H7 (cell line): Measurements from ENCODE around the gene TMEM182. TPM values are rescaled to one million over a fixed set of nuclear protein-coding genes. Genes with fewer than 3 reads are reported as not detected.

Experiments
- DNase-seq: peaks from one replicate; pipeline ENCODE4 v3.0.0; 2012
- H3K27me3 ChIP-seq: 2 replicates; pipeline ENCODE4 v1.6.0; 2011; ENCODE audit warnings: mild to moderate bottlenecking, low read length; ENCODE audit not compliant: control insufficient read depth, insufficient read depth
- H3K36me3 ChIP-seq: replicated peaks from 2 replicates; pipeline ENCODE4 v1.5.1; 2011; ENCODE audit warnings: low read length; ENCODE audit not compliant: control insufficient read depth, insufficient read depth
- H3K4me3 ChIP-seq: 2 replicates; pipeline ENCODE4 v1.5.1; 2011; ENCODE audit warnings: low read depth, mild to moderate bottlenecking, control low read depth, low read length, moderate library complexity; ENCODE audit not compliant: insufficient read depth
- total RNA-seq: library from RNA; depleted of rRNA; stranded (reverse); fragments of >200 nt; shearing (Covaris generic); gene quantifications from 2 replicates; pipeline ENCODE4 v1.2.3, GENCODE V29; 2014

TMEM182 gene
- total RNA-seq, 1 experiment from 2014 or later: 3.0 TPM

- no peak for DNase-seq
- Histone ChIP-seq H3K4me3 (no peak overlapping the region), H3K27me3 (no peaks in the 10 kb centered on the region), H3K36me3 (no peaks in the 10 kb centered on the region)
Measured at GRCh38 chr2:102782933-102783332, 21.1 kb downstream of the TMEM182 start.

DNA sequence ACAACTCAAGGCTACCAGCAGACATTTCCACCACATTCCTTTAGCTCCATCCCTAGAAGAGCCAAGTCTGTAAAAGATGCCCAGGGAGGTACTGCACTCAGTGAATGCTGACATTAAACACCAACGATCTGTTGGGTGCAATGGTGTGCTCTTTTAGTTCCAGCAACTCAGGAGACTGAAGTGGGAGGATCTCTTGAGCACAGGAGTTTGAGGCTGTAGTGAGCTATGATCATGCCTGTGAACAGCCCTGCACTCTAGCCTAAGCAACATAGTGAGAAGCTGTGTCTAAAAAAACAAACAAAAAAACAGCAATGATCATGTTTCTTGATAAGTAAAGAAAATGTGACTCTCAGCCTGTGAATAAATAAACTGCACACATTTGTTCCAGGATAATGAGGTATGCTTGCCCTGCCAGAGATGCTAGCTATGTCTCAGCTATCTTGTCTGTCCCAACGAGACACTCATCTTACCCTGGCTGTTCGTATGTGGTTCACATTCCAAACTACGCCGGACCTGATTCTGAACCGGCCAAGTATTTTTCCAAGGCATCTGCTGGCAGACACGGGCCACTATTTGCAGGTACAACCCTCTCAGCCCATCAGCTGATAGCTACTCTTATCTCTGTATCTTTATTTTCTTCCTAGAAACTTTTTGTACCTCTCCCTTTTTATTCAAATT, 21.8 kb downstream of the TMEM182 start:
- no peak for DNase-seq
- Histone ChIP-seq H3K27me3 (no peaks in the 10 kb centered on the region), H3K4me3 (no peak overlapping the region), H3K36me3 (no peaks in the 10 kb centered on the region)

DNA sequence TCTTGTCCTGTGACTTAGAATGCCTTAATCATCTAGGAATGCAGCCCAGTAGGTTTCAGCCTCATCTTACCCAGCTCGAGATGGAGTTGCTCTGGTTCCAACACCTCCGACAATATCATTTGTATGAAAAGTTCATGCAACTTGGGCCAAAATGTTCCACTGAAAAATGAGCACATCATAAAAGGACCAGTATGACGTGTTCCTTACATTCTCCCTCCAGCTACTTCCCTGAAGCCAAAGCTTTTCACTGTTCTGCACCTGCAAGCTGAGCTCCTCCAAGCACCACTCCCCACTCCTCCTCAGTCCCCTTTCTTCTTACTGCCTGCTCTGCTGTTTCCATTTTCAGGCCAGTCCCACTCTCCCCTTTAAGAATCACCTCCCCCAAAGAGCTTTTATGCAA, 23.1 kb downstream of the TMEM182 start:
- Histone ChIP-seq H3K36me3 (no peaks in the 10 kb centered on the region), H3K27me3 (no peaks in the 10 kb centered on the region), H3K4me3 (no peak overlapping the region)
- no peak for DNase-seq

DNA sequence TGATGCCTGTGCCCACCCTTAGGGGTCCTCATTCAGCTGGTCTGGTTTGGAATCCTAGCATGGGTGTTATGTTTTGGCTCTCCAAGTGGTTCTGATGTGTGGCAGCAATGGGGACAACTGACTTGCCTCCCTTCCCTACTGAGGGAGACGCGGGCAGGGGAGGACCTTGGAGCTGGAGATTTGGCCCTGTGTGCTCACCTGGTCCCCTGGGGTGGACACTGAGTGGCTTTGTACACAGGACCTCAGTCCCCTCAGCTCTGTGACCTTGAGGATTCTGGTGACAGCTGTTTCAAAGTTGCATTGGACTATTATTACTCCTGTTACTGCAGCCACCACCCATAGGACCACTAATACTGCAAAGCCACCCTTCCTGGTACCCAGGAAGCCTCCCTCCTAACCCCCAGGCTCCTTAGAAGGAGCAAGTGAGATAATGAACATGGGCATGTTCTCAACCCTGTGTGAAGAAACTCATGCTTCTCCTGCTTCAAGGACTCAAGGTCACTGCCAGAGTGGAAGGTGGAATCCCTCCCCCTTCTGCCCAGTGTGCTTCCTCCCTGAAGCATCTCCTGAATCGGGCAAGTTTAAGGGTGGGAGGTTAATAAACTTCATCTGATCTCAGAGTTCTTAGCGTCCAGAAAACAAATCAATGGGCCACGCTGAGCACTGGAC, 26.5 kb downstream of the TMEM182 start:
- DNase-seq: no peak
- H3K36me3 ChIP-seq: no peaks in the 10 kb centered on the region
- H3K27me3 ChIP-seq: no peaks in the 10 kb centered on the region
- H3K4me3 ChIP-seq: no peak overlapping the region

GRCh38 chr2:102788885-102789260, 27.0 kb downstream of the TMEM182 start:
- no peak overlapping the region for H3K4me3 ChIP-seq
- no peaks in the 10 kb centered on the region for H3K27me3 ChIP-seq
- no peak for DNase-seq
- H3K36me3 ChIP-seq: no peaks in the 10 kb centered on the region

- no peaks in the 10 kb centered on the region for H3K27me3 ChIP-seq
- no peak overlapping the region for H3K4me3 ChIP-seq
- H3K36me3 ChIP-seq: no peaks in the 10 kb centered on the region
- DNase-seq: no peak
Measured at GRCh38 chr2:102789349-102790090, 27.7 kb downstream of the TMEM182 start.

- DNase-seq: no peak
- Histone ChIP-seq H3K36me3 (no peaks in the 10 kb centered on the region), H3K4me3 (no peak overlapping the region), H3K27me3 (no peaks in the 10 kb centered on the region)
Measured at GRCh38 chr2:102790091-102790455, 28.2 kb downstream of the TMEM182 start.

DNA sequence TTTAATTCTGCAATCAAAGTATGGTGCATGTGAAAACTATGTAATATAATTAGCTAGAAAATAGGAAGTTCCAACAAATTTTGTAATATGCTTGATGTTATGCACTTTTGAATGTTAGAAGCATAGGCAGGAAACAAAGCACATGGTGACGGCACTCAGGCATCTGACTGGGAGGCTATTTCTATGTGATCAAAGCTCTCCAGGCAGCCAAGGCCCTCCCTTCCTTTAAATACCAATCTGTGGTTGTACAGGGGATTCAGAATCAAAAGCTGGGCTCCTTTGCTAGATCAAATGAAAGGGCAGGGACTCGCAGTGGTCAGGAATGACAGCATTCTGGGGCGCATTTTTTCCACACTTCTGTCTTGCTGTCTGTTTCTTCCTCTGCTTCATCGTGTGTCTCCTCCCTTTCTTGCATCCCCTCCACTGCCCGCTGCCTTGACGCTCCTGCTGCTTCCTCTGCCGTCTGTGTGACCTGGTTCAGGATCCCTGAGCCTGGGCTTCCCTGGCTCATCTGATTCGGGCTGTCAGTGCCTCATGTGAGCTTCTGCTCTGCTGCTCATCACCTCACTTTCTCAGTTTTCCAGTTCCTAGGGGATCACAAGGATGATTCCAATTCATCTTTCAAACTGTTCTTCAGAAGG, 30.9 kb downstream of the TMEM182 start:
- peak; percentile 8 for DNase-seq
- H3K27me3 ChIP-seq: no peaks in the 10 kb centered on the region
- no peaks in the 10 kb centered on the region for H3K36me3 ChIP-seq
- H3K4me3 ChIP-seq: no peak overlapping the region

DNA sequence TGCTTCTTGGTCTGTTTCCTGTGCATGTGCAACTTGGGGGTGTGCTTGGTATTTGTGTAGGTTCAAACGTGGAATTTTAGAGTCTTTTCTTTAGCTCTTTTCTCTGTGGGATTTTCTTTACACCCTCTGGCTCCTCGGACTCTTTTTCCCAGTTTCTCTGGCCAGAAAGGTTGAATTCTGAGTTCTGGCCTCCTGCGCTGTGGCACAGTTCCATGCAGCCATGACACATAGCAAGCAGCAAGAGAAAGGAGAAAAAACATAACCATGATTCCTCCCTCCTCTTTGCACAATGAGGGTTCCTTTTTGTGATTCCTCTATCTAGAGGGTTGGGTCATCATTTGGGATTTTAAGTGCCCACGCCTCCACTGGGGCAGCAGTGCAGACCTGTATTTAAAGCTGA, 33.8 kb downstream of the TMEM182 start:
- Histone ChIP-seq H3K4me3 (no peak overlapping the region), H3K27me3 (no peaks in the 10 kb centered on the region), H3K36me3 (no peaks in the 10 kb centered on the region)
- no peak for DNase-seq

GRCh38 chr2:102796337-102796736, 34.5 kb downstream of the TMEM182 start:
- Histone ChIP-seq H3K36me3 (no peaks in the 10 kb centered on the region), H3K4me3 (no peak overlapping the region), H3K27me3 (no peaks in the 10 kb centered on the region)
- DNase-seq: no peak

- no peaks in the 10 kb centered on the region for H3K36me3 ChIP-seq
- no peaks in the 10 kb centered on the region for H3K27me3 ChIP-seq
- H3K4me3 ChIP-seq: no peak overlapping the region
- no peak for DNase-seq
Measured at GRCh38 chr2:102797486-102797885, 35.7 kb downstream of the TMEM182 start.

- Histone ChIP-seq H3K27me3 (no peaks in the 10 kb centered on the region), H3K4me3 (no peak overlapping the region), H3K36me3 (no peaks in the 10 kb centered on the region)
- DNase-seq: no peak
Measured at GRCh38 chr2:102798181-102798580, 36.4 kb downstream of the TMEM182 start.

GRCh38 chr2:102801098-102801718, 39.4 kb downstream of the TMEM182 start:
- DNase-seq: no peak
- Histone ChIP-seq H3K27me3 (no peaks in the 10 kb centered on the region), H3K4me3 (no peak overlapping the region), H3K36me3 (no peaks in the 10 kb centered on the region)

- H3K4me3 ChIP-seq: no peak overlapping the region
- H3K36me3 ChIP-seq: no peaks in the 10 kb centered on the region
- H3K27me3 ChIP-seq: no peaks in the 10 kb centered on the region
- DNase-seq: no peak
Measured at GRCh38 chr2:102801858-102802699, 40.2 kb downstream of the TMEM182 start.
